ENCODE measurements around the gene NFAT5. TPM values are rescaled to one million over a fixed set of nuclear protein-coding genes. Genes with fewer than 3 reads are reported as not detected.
"Not testable (repeated sequence)": the region's sequence is repeated elsewhere in the genome, so short reads cannot be mapped to it uniquely, and the experiment has no call there.

The NFAT5 gene
- total RNA-seq, 1 donor from 2014 or later = 49.2 TPM

GRCh38 chr16:69611103-69611640, 45.4 kb downstream of the NFAT5 start:
- no peak for DNase-seq (ENCODE audit: low spot score)
- no peaks in the 10 kb centered on the region for H3K27me3 Mint-ChIP-seq (ENCODE audit: low read depth)
- H3K27ac Mint-ChIP-seq = no peak overlapping the region
- intact Hi-C loops (cut with micrococcal nuclease) = no loop called here
- H3K36me3 Mint-ChIP-seq (ENCODE audit: low read depth) = peaks cover 24% of the 10 kb centered on the region
- H3K4me1 Mint-ChIP-seq (ENCODE audit: low read depth) = peaks cover 40% of the 10 kb centered on the region
- no peaks in the 10 kb centered on the region for H3K9me3 Mint-ChIP-seq
- no peak overlapping the region for H3K4me3 Mint-ChIP-seq (ENCODE audit: low read depth)

- H3K27me3 Mint-ChIP-seq (ENCODE audit: low read depth) = no peaks in the 10 kb centered on the region
Measured at GRCh38 chr16:69613378-69614154, 47.8 kb downstream of the NFAT5 start.

GRCh38 chr16:69615528-69615927, 49.8 kb downstream of the NFAT5 start:
- Mint-ChIP-seq H3K27me3 (ENCODE audit: low read depth) (no peaks in the 10 kb centered on the region), H3K9me3 (no peaks in the 10 kb centered on the region), H3K4me3 (ENCODE audit: low read depth) (no peak overlapping the region), H3K4me1 (ENCODE audit: low read depth) (peaks cover 30% of the 10 kb centered on the region), H3K36me3 (ENCODE audit: low read depth) (peaks cover 20% of the 10 kb centered on the region), H3K27ac (no peak overlapping the region)
- DNase-seq (ENCODE audit: low spot score) = no peak
- intact Hi-C loops (cut with micrococcal nuclease) = no loop called here

More at GRCh38 chr16:69613378-69614154, 47.8 kb downstream of the NFAT5 start:
- H3K4me1 Mint-ChIP-seq (ENCODE audit: low read depth) = peaks cover 27% of the 10 kb centered on the region
- no peaks in the 10 kb centered on the region for H3K9me3 Mint-ChIP-seq
- no peak overlapping the region for H3K4me3 Mint-ChIP-seq (ENCODE audit: low read depth)
- intact Hi-C loops (cut with micrococcal nuclease) = no loop called here
- peaks cover 21% of the 10 kb centered on the region for H3K36me3 Mint-ChIP-seq (ENCODE audit: low read depth)
- no peak for DNase-seq (ENCODE audit: low spot score)
- peak overlapping the region; percentile 3 for H3K27ac Mint-ChIP-seq

- intact Hi-C loops (cut with micrococcal nuclease) = no loop called here
- Mint-ChIP-seq H3K9me3 (no peaks in the 10 kb centered on the region), H3K36me3 (ENCODE audit: low read depth) (peaks cover 23% of the 10 kb centered on the region), H3K27me3 (ENCODE audit: low read depth) (no peaks in the 10 kb centered on the region), H3K4me1 (ENCODE audit: low read depth) (peaks cover 29% of the 10 kb centered on the region), H3K27ac (no peak overlapping the region), H3K4me3 (ENCODE audit: low read depth) (no peak overlapping the region)
- DNase-seq (ENCODE audit: low spot score) = no peak
Measured at GRCh38 chr16:69616082-69616481, 50.3 kb downstream of the NFAT5 start.

GRCh38 chr16:69618307-69618706, 52.5 kb downstream of the NFAT5 start:
- H3K4me3 Mint-ChIP-seq (ENCODE audit: low read depth) = no peak overlapping the region
- DNase-seq (ENCODE audit: low spot score) = no peak
- no peaks in the 10 kb centered on the region for H3K27me3 Mint-ChIP-seq (ENCODE audit: low read depth)
- H3K9me3 Mint-ChIP-seq = no peaks in the 10 kb centered on the region
- no peak overlapping the region for H3K27ac Mint-ChIP-seq
- H3K4me1 Mint-ChIP-seq (ENCODE audit: low read depth) = peaks cover 27% of the 10 kb centered on the region
- intact Hi-C loops (cut with micrococcal nuclease) = no loop called here
- H3K36me3 Mint-ChIP-seq (ENCODE audit: low read depth) = peaks cover 28% of the 10 kb centered on the region

- Mint-ChIP-seq H3K9me3 (no peaks in the 10 kb centered on the region), H3K4me3 (ENCODE audit: low read depth) (no peak overlapping the region), H3K27me3 (ENCODE audit: low read depth) (no peaks in the 10 kb centered on the region), H3K27ac (no peak overlapping the region), H3K36me3 (ENCODE audit: low read depth) (peaks cover 28% of the 10 kb centered on the region), H3K4me1 (ENCODE audit: low read depth) (peaks cover 23% of the 10 kb centered on the region)
- intact Hi-C loops (cut with micrococcal nuclease) = no loop called here
- DNase-seq (ENCODE audit: low spot score) = no peak
Measured at GRCh38 chr16:69618721-69619120, 53.0 kb downstream of the NFAT5 start.

GRCh38 chr16:69619514-69619913, 53.7 kb downstream of the NFAT5 start:
- Mint-ChIP-seq H3K4me3 (ENCODE audit: low read depth) (no peak overlapping the region), H3K9me3 (no peaks in the 10 kb centered on the region), H3K27ac (no peak overlapping the region), H3K4me1 (ENCODE audit: low read depth) (peaks cover 22% of the 10 kb centered on the region), H3K36me3 (ENCODE audit: low read depth) (peaks cover 28% of the 10 kb centered on the region), H3K27me3 (ENCODE audit: low read depth) (no peaks in the 10 kb centered on the region)
- no peak for DNase-seq (ENCODE audit: low spot score)
- intact Hi-C loops (cut with micrococcal nuclease) = no loop called here

GRCh38 chr16:69620573-69620972, 54.8 kb downstream of the NFAT5 start:
- intact Hi-C loops (cut with micrococcal nuclease) = no loop called here
- no peak overlapping the region for H3K4me3 Mint-ChIP-seq (ENCODE audit: low read depth)
- H3K4me1 Mint-ChIP-seq (ENCODE audit: low read depth) = peaks cover 21% of the 10 kb centered on the region
- peaks cover 26% of the 10 kb centered on the region for H3K36me3 Mint-ChIP-seq (ENCODE audit: low read depth)
- DNase-seq (ENCODE audit: low spot score) = no peak
- H3K27me3 Mint-ChIP-seq (ENCODE audit: low read depth) = no peaks in the 10 kb centered on the region
- no peak overlapping the region for H3K27ac Mint-ChIP-seq
- no peaks in the 10 kb centered on the region for H3K9me3 Mint-ChIP-seq

GRCh38 chr16:69621225-69621624, 55.5 kb downstream of the NFAT5 start:
- no peaks in the 10 kb centered on the region for H3K9me3 Mint-ChIP-seq
- no peak for DNase-seq (ENCODE audit: low spot score)
- peaks cover 22% of the 10 kb centered on the region for H3K4me1 Mint-ChIP-seq (ENCODE audit: low read depth)
- H3K4me3 Mint-ChIP-seq (ENCODE audit: low read depth) = no peak overlapping the region
- intact Hi-C loops (cut with micrococcal nuclease) = no loop called here
- H3K27me3 Mint-ChIP-seq (ENCODE audit: low read depth) = no peaks in the 10 kb centered on the region
- peaks cover 23% of the 10 kb centered on the region for H3K36me3 Mint-ChIP-seq (ENCODE audit: low read depth)
- no peak overlapping the region for H3K27ac Mint-ChIP-seq

- Mint-ChIP-seq H3K9me3 (no peaks in the 10 kb centered on the region), H3K4me1 (ENCODE audit: low read depth) (peaks cover 10% of the 10 kb centered on the region), H3K27me3 (ENCODE audit: low read depth) (no peaks in the 10 kb centered on the region), H3K4me3 (ENCODE audit: low read depth) (no peak overlapping the region), H3K27ac (no peak overlapping the region), H3K36me3 (ENCODE audit: low read depth) (peaks cover 30% of the 10 kb centered on the region)
- DNase-seq (ENCODE audit: low spot score) = no peak
- intact Hi-C loops (cut with micrococcal nuclease) = no loop called here
Measured at GRCh38 chr16:69626256-69626655, 60.5 kb downstream of the NFAT5 start.

- H3K9me3 Mint-ChIP-seq = peaks cover 19% of the 10 kb centered on the region
- no peaks in the 10 kb centered on the region for H3K27me3 Mint-ChIP-seq (ENCODE audit: low read depth)
- H3K4me1 Mint-ChIP-seq (ENCODE audit: low read depth) = no peaks in the 10 kb centered on the region
- H3K4me3 Mint-ChIP-seq (ENCODE audit: low read depth) = no peak overlapping the region
- H3K36me3 Mint-ChIP-seq (ENCODE audit: low read depth) = peaks cover 58% of the 10 kb centered on the region
- no peak overlapping the region for H3K27ac Mint-ChIP-seq
- no peak for DNase-seq (ENCODE audit: low spot score)
- intact Hi-C loops (cut with micrococcal nuclease) = no loop called here
Measured at GRCh38 chr16:69632828-69633227, 67.1 kb downstream of the NFAT5 start.

- no peak for DNase-seq (ENCODE audit: low spot score)
- Mint-ChIP-seq H3K27me3 (ENCODE audit: low read depth) (no peaks in the 10 kb centered on the region), H3K27ac (no peak overlapping the region), H3K4me1 (ENCODE audit: low read depth) (no peaks in the 10 kb centered on the region), H3K36me3 (ENCODE audit: low read depth) (peaks cover 60% of the 10 kb centered on the region), H3K4me3 (ENCODE audit: low read depth) (no peak overlapping the region), H3K9me3 (peaks cover 19% of the 10 kb centered on the region)
- intact Hi-C loops (cut with micrococcal nuclease) = no loop called here
Measured at GRCh38 chr16:69633375-69633774, 67.6 kb downstream of the NFAT5 start.

- H3K27ac Mint-ChIP-seq; H3K27me3 Mint-ChIP-seq (ENCODE audit: low read depth); intact Hi-C loops (cut with micrococcal nuclease): not testable (repeated sequence)
Measured at GRCh38 chr16:69636563-69637146, 70.9 kb downstream of the NFAT5 start.

More at GRCh38 chr16:69636563-69637146, 70.9 kb downstream of the NFAT5 start:
- not testable (repeated sequence) for DNase-seq (ENCODE audit: low spot score); H3K4me3 Mint-ChIP-seq (ENCODE audit: low read depth); H3K4me1 Mint-ChIP-seq (ENCODE audit: low read depth)
- Mint-ChIP-seq H3K36me3 (ENCODE audit: low read depth) (peaks cover 54% of the 10 kb centered on the region), H3K9me3 (peaks cover 19% of the 10 kb centered on the region)

All from activated T-helper 2 cell treated with anti-CD3 and anti-CD28 coated beads, Interferon-gamma antibody, Interleukin-2, Interleukin-4, amounts not matched to agents 10 μg/mL and 5 μg/mL and 100 μg/mL, durations not matched to agents 14 hours and 24 hours and 36 hours (primary cell).